ENCODE results near the gene BACE2. TPM values are rescaled to one million over a fixed set of nuclear protein-coding genes. Genes with fewer than 3 reads are reported as not detected.
"Not testable (repeated sequence)": the region's sequence is repeated elsewhere in the genome, so short reads cannot be mapped to it uniquely, and the experiment has no call there.

The BACE2 gene
- total RNA-seq, 1 donor from 2014 or later, result 64.8 TPM

DNA sequence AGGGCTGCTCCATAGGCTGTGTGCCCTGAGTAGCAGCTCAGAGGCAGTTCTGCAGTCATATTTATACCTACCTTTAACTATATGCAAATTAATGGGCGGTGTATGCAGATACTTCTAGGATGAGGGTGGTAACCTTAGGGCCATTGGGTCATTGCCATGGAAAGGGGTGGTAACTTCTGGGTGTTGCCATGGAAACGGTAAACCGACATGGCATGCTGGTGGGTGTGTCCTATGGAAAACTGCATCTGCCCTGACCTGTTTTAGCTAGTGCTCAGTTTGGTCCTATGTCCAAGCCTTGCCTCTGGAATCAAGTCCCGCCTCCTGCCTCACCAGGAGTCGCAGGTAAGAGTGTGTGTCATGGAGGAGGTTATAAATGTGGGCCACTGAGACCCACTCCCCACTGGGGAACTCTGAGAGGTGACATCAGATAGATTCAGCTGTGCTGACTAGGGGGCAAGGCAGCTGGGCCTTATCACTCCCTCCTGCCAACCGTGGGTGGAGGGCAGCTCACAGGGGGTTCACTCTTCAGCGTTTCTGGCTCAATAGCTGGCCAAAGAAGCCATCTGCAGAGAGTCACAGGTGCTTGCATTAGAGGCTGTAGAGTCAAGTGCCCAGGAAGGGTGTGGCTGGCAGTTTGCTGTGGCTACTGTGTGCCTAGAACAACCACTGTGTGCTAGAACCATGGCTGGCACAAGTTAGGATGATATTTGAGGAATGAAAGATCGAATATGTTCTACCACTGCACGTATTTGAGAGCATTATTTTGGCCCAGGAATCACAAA lies 19.0 kb downstream of the BACE2 start:
- DNase-seq (ENCODE audit: low read depth) (peak; percentile 46), FAIRE-seq (no peak)
- H3K4me3 ChIP-seq (ENCODE audit: low read depth, low read length), result no peak overlapping the region

DNA sequence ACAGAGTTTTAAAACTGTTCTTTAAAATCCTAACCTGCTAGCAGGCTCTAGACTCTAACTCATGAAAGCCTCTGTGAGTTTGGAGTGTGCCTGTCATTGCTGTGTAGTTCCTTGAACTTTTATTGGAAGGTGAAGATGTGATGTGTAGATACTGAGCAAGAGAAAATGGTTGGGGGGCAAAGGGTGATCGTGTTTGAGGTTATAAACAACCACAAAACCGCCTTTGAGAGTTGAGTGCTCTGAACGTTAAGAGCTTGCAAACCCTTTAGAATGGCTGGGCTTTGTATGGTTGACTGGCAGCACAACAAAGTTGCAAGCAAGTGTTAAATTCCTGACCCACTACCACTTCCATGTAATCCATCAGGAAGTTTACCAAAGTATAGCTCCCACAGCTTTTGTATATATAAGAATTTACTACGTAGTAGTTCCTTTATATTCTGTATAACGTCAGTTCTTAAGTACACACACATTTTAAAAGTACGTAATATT lies 19.6 kb downstream of the BACE2 start:
- H3K4me3 ChIP-seq (ENCODE audit: low read depth, low read length), result no peak overlapping the region

More for the DNA sequence above, 19.0 kb downstream of the BACE2 start:
- TF ChIP-seq, protein P1, sequence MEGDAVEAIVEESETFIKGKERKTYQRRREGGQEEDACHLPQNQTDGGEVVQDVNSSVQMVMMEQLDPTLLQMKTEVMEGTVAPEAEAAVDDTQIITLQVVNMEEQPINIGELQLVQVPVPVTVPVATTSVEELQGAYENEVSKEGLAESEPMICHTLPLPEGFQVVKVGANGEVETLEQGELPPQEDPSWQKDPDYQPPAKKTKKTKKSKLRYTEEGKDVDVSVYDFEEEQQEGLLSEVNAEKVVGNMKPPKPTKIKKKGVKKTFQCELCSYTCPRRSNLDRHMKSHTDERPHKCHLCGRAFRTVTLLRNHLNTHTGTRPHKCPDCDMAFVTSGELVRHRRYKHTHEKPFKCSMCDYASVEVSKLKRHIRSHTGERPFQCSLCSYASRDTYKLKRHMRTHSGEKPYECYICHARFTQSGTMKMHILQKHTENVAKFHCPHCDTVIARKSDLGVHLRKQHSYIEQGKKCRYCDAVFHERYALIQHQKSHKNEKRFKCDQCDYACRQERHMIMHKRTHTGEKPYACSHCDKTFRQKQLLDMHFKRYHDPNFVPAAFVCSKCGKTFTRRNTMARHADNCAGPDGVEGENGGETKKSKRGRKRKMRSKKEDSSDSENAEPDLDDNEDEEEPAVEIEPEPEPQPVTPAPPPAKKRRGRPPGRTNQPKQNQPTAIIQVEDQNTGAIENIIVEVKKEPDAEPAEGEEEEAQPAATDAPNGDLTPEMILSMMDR (IDR thresholded peaks at IDR 0.05; ENCODE audit: insufficient read depth, low read length, severe bottlenecking), result no peak
- Histone ChIP-seq H3K27me3 (ENCODE audit: control insufficient read depth, insufficient read depth, low read length) (no peaks in the 10 kb centered on the region), H3K36me3 (ENCODE audit: control insufficient read depth, insufficient read depth, low read length) (no peaks in the 10 kb centered on the region)

DNA sequence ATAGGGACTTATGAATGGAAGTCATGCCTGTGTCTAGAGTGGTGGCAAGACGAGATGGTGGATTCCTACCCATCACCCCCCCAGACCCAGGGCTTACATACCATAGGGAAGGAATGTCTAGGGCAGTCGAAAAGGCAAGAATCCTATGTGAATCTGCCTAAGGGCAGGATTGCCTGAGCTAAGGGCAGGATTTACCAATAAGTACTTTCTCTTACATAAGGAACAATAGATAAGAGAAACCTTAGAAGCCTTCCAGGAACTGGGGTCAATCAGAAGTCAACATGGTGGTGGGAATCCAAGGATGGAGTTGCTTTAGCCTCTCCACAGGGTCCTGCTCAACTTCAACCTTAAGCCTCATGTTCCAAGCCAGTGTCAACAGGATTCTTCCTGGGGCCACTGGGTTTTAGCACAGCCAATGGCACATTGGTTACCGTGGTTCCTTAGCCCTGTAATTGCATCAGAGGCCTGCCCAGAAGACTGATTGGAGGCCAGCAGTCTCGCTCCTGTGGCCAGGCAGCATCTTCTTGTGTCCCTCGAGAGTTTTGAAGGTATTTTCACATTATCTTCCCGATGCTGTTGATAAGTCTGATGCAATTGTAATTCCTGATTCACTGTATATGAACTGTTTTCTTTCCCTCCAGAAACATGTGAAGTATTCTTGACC lies 20.7 kb downstream of the BACE2 start:
- Histone ChIP-seq H3K27me3 (ENCODE audit: control insufficient read depth, insufficient read depth, low read length) (no peaks in the 10 kb centered on the region), H3K36me3 (ENCODE audit: control insufficient read depth, insufficient read depth, low read length) (no peaks in the 10 kb centered on the region), H3K4me3 (ENCODE audit: low read depth, low read length) (no peak overlapping the region)
- FAIRE-seq (no peak), DNase-seq (ENCODE audit: low read depth) (no peak)
- TF ChIP-seq, protein P1 (IDR thresholded peaks at IDR 0.05; ENCODE audit: insufficient read depth, low read length, severe bottlenecking), result no peak

More for the DNA sequence above, 19.6 kb downstream of the BACE2 start:
- TF ChIP-seq, protein P1 (IDR thresholded peaks at IDR 0.05; ENCODE audit: insufficient read depth, low read length, severe bottlenecking), result no peak
- FAIRE-seq, result no peak
- H3K36me3 ChIP-seq (ENCODE audit: control insufficient read depth, insufficient read depth, low read length), result no peaks in the 10 kb centered on the region
- DNase-seq (ENCODE audit: low read depth), result no peak
- H3K27me3 ChIP-seq (ENCODE audit: control insufficient read depth, insufficient read depth, low read length), result no peaks in the 10 kb centered on the region

DNA sequence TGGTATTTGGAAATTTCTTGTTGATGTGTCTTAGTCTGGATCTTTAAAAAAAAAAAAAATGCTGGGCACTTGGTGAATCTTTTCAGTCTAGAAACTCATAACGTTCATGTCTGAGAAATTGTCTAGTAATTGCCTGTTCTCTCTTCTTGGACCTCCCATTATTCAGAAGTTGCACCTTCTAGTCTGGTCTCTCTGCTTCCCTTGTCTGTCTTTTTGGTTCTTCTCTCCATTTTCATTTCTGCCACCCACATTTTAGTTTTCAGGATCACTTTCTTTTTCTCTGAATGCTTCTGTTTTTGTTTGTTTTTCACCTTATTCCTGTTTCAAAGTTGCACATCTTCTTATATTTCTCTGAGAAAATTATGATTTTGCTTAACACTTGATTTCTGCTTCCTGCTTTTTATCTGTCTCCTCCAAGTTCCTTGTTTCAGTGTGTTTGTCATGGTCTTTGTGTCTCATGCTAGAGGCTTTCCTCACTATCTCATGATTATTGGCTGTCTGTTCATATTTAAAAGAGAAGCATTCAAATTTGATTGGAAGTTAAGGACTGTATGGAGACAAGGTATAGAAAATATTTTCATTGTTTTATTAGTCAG lies 21.3 kb downstream of the BACE2 start:
- DNase-seq (ENCODE audit: low read depth), result no peak
- TF ChIP-seq, protein P1 (IDR thresholded peaks at IDR 0.05; ENCODE audit: insufficient read depth, low read length, severe bottlenecking), result no peak
- FAIRE-seq, result no peak
- no peaks in the 10 kb centered on the region for H3K36me3 ChIP-seq (ENCODE audit: control insufficient read depth, insufficient read depth, low read length)
- no peak overlapping the region for H3K4me3 ChIP-seq (ENCODE audit: low read depth, low read length)
- no peaks in the 10 kb centered on the region for H3K27me3 ChIP-seq (ENCODE audit: control insufficient read depth, insufficient read depth, low read length)

DNA sequence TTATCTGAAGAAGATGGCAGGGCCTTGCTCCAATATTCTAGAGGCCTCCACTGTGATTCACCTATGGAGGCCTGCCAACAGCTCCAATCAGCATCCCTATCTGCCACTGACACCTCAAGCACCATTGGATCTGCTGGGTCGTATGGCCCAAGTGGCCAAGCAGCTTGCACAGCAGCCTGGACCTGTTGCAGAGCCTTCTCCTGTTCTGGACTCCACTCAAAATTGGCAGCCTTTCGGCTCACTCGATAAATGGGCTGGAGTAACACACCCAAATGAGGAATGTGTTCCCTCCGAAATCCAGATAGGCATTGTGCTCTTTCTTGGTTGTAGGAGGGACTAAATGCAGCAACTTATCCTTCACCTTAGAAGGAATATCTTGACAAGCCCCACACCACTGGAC lies 24.6 kb downstream of the BACE2 start:
- not testable (repeated sequence) for H3K4me3 ChIP-seq (ENCODE audit: low read depth, low read length); H3K36me3 ChIP-seq (ENCODE audit: control insufficient read depth, insufficient read depth, low read length); DNase-seq (ENCODE audit: low read depth); FAIRE-seq; H3K27me3 ChIP-seq (ENCODE audit: control insufficient read depth, insufficient read depth, low read length)

DNA sequence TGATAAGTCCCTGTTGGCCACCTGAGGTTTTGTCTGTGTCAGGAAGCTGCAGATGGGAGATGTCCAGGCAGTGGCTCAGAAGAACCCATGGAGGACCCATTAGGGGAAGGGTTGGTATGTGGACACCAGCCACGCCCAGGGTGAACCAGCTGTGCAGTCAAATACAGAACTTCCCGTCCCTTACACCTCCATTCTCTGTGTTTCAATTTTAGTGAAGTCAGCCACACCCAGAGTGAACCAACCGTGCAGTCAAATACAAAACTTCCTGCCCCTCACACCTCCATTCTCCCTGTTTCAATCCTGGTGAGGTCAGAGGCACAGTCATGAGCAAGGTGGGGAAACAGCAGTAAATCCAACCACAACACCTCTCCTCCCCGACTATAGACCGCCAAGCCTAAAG lies 27.4 kb downstream of the BACE2 start:
- FAIRE-seq (no peak), DNase-seq (ENCODE audit: low read depth) (peak; percentile 10)
- no peaks in the 10 kb centered on the region for H3K36me3 ChIP-seq (ENCODE audit: control insufficient read depth, insufficient read depth, low read length)
- TF ChIP-seq, protein P1 (IDR thresholded peaks at IDR 0.05; ENCODE audit: insufficient read depth, low read length, severe bottlenecking), result no peak
- H3K27me3 ChIP-seq (ENCODE audit: control insufficient read depth, insufficient read depth, low read length), result no peaks in the 10 kb centered on the region
- no peak overlapping the region for H3K4me3 ChIP-seq (ENCODE audit: low read depth, low read length)

Measured in bronchial epithelial cell (primary cell).